Activated CD8-positive, alpha-beta T cell treated with anti-CD3 and anti-CD28 coated beads for 36 hours (primary cell): ENCODE data around the gene SPEF2. TPM values are rescaled to one million over a fixed set of nuclear protein-coding genes. Genes with fewer than 3 reads are reported as not detected.

ENCODE experiments used
- ATAC-seq: fragments of 200-7000 bp; cut with Tn5 transposase; one replicate; pipeline ENCODE4 v1.10.0; 2021; ENCODE audit warnings: mild to moderate bottlenecking, moderate library complexity
- CTCF ChIA-PET: fragments of 350-600 bp; sonication (Branson Sonifier 250); formaldehyde crosslinking; loops from one replicate; lab custom pipeline; 2021; ENCODE audit warnings: antibody characterized with exemption; lab: Charles Lee
- POLR2A ChIA-PET: fragments of 350-600 bp; sonication (Branson Sonifier 250); formaldehyde crosslinking; loops from one replicate; lab custom pipeline; 2021; ENCODE audit warnings: antibody characterized with exemption; lab: Charles Lee
- DNase-seq: peaks from one replicate; pipeline ENCODE4 v3.0.0-alpha.2; 2020
- H3K27ac Mint-ChIP-seq: one replicate; pipeline ENCODE4 v1.8.0; 2021; ENCODE audit warnings: mild to moderate bottlenecking, mixed read lengths
- H3K27me3 Mint-ChIP-seq: one replicate; pipeline ENCODE4 v1.8.0; 2021; ENCODE audit warnings: mixed read lengths
- H3K36me3 Mint-ChIP-seq: one replicate; pipeline ENCODE4 v1.8.0; 2021; ENCODE audit warnings: low read depth, mixed read lengths
- H3K4me1 Mint-ChIP-seq: one replicate; pipeline ENCODE4 v1.8.0; 2021; ENCODE audit warnings: low read depth, mixed read lengths
- H3K4me3 Mint-ChIP-seq: one replicate; pipeline ENCODE4 v1.8.0; 2021; ENCODE audit warnings: mild to moderate bottlenecking, moderate library complexity, mixed read lengths
- H3K9me3 Mint-ChIP-seq: one replicate; pipeline ENCODE4 v1.8.0; 2021; ENCODE audit warnings: mixed read lengths
- CTCF ChIP-seq: fragments of 200-600 bp; IDR thresholded peaks from one replicate; pipeline ENCODE4 v1.8.0; 2022; ENCODE audit warnings: antibody characterized with exemption, mild to moderate bottlenecking
- intact Hi-C: fragments of 100-400 bp; cut with micrococcal nuclease; formaldehyde crosslinking; loops from one replicate; pipeline ENCODE4 v1.10.0; 2022
- total RNA-seq, 2 experiments: library from RNA; stranded (reverse); gene quantifications; one replicate each; pipeline ENCODE4 v1.2.3, GENCODE V29; 2021

SPEF2 gene
- total RNA-seq, 2 experiments from 2014 or later: 8.4 to 9.9 TPM

GRCh38 chr5:35810601-35811000 is 192.9 kb downstream of the SPEF2 start:
- ChIA-PET POLR2A (interaction anchor here (0.8 to 5.9 kb wide), 12 partner anchors 11 to 113 kb away, joined by 3 to 40 read pairs (median 4); partner anchors contain the start of gene IL7R), CTCF (interaction anchor here (1.1 to 3.6 kb wide), 3 partner anchors 11 to 25 kb away, joined by 4 to 14 read pairs (median 12); no protein-coding TSS in a partner anchor)
- ATAC-seq (peak; percentile 41), DNase-seq (no peak)
- Mint-ChIP-seq H3K4me1 (peaks cover 67% of the 10 kb centered on the region), H3K36me3 (peaks cover 15% of the 10 kb centered on the region), H3K27ac (peak overlapping the region; percentile 93), H3K4me3 (peak overlapping the region; percentile 1), H3K9me3 (peaks cover 3% of the 10 kb centered on the region), H3K27me3 (no peaks in the 10 kb centered on the region)
- intact Hi-C loops: loop anchor here (2.0 kb wide), 3 partner anchors 16 to 46 kb away; partner anchors contain the start of gene IL7R
- no peak for TF ChIP-seq CTCF

GRCh38 chr5:35811108-35811741 is 193.6 kb downstream of the SPEF2 start:
- Mint-ChIP-seq H3K27ac (peak overlapping the region; percentile 88), H3K9me3 (peaks cover 3% of the 10 kb centered on the region), H3K4me3 (peak overlapping the region; percentile 13), H3K36me3 (peaks cover 15% of the 10 kb centered on the region), H3K27me3 (no peaks in the 10 kb centered on the region), H3K4me1 (peaks cover 64% of the 10 kb centered on the region)
- DNase-seq: peak; percentile 79
- TF ChIP-seq CTCF: no peak
- ATAC-seq: peak; percentile 65
- intact Hi-C loops: loop anchor here (2.0 kb wide), 3 partner anchors 16 to 46 kb away; partner anchors contain the start of gene IL7R
- ChIA-PET CTCF (interaction anchor here (0.8 to 3.6 kb wide), 6 partner anchors 10 to 113 kb away, joined by 3 to 14 read pairs (median 4); no protein-coding TSS in a partner anchor), POLR2A (interaction anchor here (0.6 to 5.9 kb wide), 13 partner anchors 11 to 154 kb away, joined by 3 to 40 read pairs (median 4); partner anchors contain the start of gene IL7R)

GRCh38 chr5:35813521-35813920 is 195.9 kb downstream of the SPEF2 start:
- Mint-ChIP-seq H3K4me1 (peaks cover 48% of the 10 kb centered on the region), H3K9me3 (peaks cover 3% of the 10 kb centered on the region), H3K4me3 (no peak overlapping the region), H3K27ac (peak overlapping the region; percentile 78), H3K36me3 (peaks cover 9% of the 10 kb centered on the region), H3K27me3 (no peaks in the 10 kb centered on the region)
- no peak for ATAC-seq
- POLR2A ChIA-PET: interaction anchor here (1.0 to 5.9 kb wide), 7 partner anchors 10 to 90 kb away, joined by 3 to 40 read pairs (median 7); partner anchors contain the start of gene IL7R
- intact Hi-C loops: no loop called here
- no peak for TF ChIP-seq CTCF
- CTCF ChIA-PET: interaction anchor here (1.0 to 2.6 kb wide), 10 partner anchors 10 to 377 kb away, joined by 3 to 27 read pairs (median 4); no protein-coding TSS in a partner anchor
- DNase-seq: no peak

- ATAC-seq (peak; percentile 42), DNase-seq (peak; percentile 49)
- peaks cover 2% of the 10 kb centered on the region for H3K9me3 Mint-ChIP-seq
- peak; percentile 59 for TF ChIP-seq CTCF
- ChIA-PET CTCF (interaction anchor here (1.0 kb wide), 1 partner anchor 41 kb away, joined by 3 read pairs; the partner anchor contains the start of gene IL7R), POLR2A (interaction anchor here (1.3 to 11.9 kb wide), 2 partner anchors 39 kb away, joined by 4 to 241 read pairs; partner anchors contain the start of gene IL7R)
- no peak overlapping the region for H3K27ac Mint-ChIP-seq
- H3K4me1 Mint-ChIP-seq: peaks cover 50% of the 10 kb centered on the region
- H3K4me3 Mint-ChIP-seq: no peak overlapping the region
- H3K27me3 Mint-ChIP-seq: no peaks in the 10 kb centered on the region
- H3K36me3 Mint-ChIP-seq: peaks cover 12% of the 10 kb centered on the region
- intact Hi-C loops: no loop called here
Observed at GRCh38 chr5:35815089-35815936, 197.7 kb downstream of the SPEF2 start.
